HG03378 (cell line): ENCODE results near the gene UGT1A8.

ENCODE experiments used
- ATAC-seq: cut with Tn5 transposase; IDR thresholded peaks from one replicate; pipeline ENCODE4 v1.9.1; 2021; ENCODE audit warnings: mild to moderate bottlenecking, moderate library complexity; ENCODE audit not compliant: unreplicated experiment

Gene UGT1A8

GRCh38 chr2:233760043-233760442 is 142.6 kb downstream of the UGT1A8 start, which contains the start of gene UGT1A1:
UGT1A1 (plus strand) TSS chr2:233760270; CDS start chr2:233760288, 18 bp downstream.
- no peak for ATAC-seq

GRCh38 chr2:233761040-233761769 is 143.8 kb downstream of the UGT1A8 start:
- ATAC-seq, result no peak

- no peak for ATAC-seq
These were observed 146.8 kb downstream of the UGT1A8 start for GRCh38 chr2:233764264-233764663.

- ATAC-seq, result no peak
These were observed 147.3 kb downstream of the UGT1A8 start for GRCh38 chr2:233764761-233765160.

GRCh38 chr2:233766416-233766815 is 149.0 kb downstream of the UGT1A8 start:
- no peak for ATAC-seq

GRCh38 chr2:233768076-233768475 is 150.6 kb downstream of the UGT1A8 start:
- ATAC-seq, result no peak

GRCh38 chr2:233769260-233769659 is 151.8 kb downstream of the UGT1A8 start:
- ATAC-seq, result no peak

- no peak for ATAC-seq
These were observed 154.7 kb downstream of the UGT1A8 start for GRCh38 chr2:233772153-233772552.

- no peak for ATAC-seq
These were observed 155.2 kb downstream of the UGT1A8 start for GRCh38 chr2:233772583-233772982.

- no peak for ATAC-seq
These were observed 156.4 kb downstream of the UGT1A8 start for GRCh38 chr2:233773854-233774253.

GRCh38 chr2:233775414-233775813 is 158.0 kb downstream of the UGT1A8 start:
- no peak for ATAC-seq

- ATAC-seq, result no peak
These were observed 160.6 kb downstream of the UGT1A8 start, which contains the start of gene MROH2A for GRCh38 chr2:233778030-233778429. MROH2A (plus strand) TSS chr2:233778330; CDS start chr2:233779359, 1,029 bp downstream.

- ATAC-seq, result no peak
These were observed 162.3 kb downstream of the UGT1A8 start for GRCh38 chr2:233779722-233780121.

GRCh38 chr2:233780771-233781170 is 163.3 kb downstream of the UGT1A8 start:
- no peak for ATAC-seq

- no peak for ATAC-seq
These were observed 172.1 kb downstream of the UGT1A8 start for GRCh38 chr2:233789554-233789953.

GRCh38 chr2:233791151-233791882 is 173.9 kb downstream of the UGT1A8 start:
- no peak for ATAC-seq

GRCh38 chr2:233791883-233792329 is 174.5 kb downstream of the UGT1A8 start:
- ATAC-seq, result no peak

- no peak for ATAC-seq
These were observed 175.3 kb downstream of the UGT1A8 start for GRCh38 chr2:233792720-233793119.

- no peak for ATAC-seq
These were observed 176.2 kb downstream of the UGT1A8 start for GRCh38 chr2:233793465-233794127.

GRCh38 chr2:233794128-233794658 is 176.8 kb downstream of the UGT1A8 start:
- ATAC-seq, result no peak

- ATAC-seq, result no peak
These were observed 178.3 kb downstream of the UGT1A8 start for GRCh38 chr2:233795735-233796171.
